Gastroesophageal sphincter (tissue), 4 donors: ENCODE measurements around the gene EPAS1. TPM values are rescaled to one million over a fixed set of nuclear protein-coding genes. Genes with fewer than 3 reads are reported as not detected.

Source experiments
- ATAC-seq: fragments of 150-250 bp; one replicate; pipeline ENCODE4 v1.9.1; 2016; ENCODE audit warnings: mild to moderate bottlenecking, moderate library complexity
- H3K27ac ChIP-seq, 4 donors: fragments of 200-600 bp; sonication (generic) in 3 of 4; 1 replicate in 3 of 4; 2 replicates in 1 of 4; pipeline ENCODE4 v1.5.1; 2016 to 2019
- H3K27me3 ChIP-seq: fragments of 200-600 bp; sonication (generic); one replicate; pipeline ENCODE4 v1.5.1; 2019
- H3K36me3 ChIP-seq, 2 donors: fragments of 200-600 bp; sonication (generic); one replicate each; pipeline ENCODE4 v1.5.1; 2019; ENCODE audit warnings: control low read depth in 1 of 2
- H3K4me1 ChIP-seq, 3 donors: fragments of 200-600 bp; sonication (generic); 1 replicate in 2 of 3; 2 replicates in 1 of 3; pipeline ENCODE4 v1.5.1; 2016 to 2019; ENCODE audit warnings: control low read depth in 2 of 3
- H3K4me3 ChIP-seq, 2 donors: fragments of 200-600 bp; sonication (generic); one replicate each; pipeline ENCODE4 v1.5.1; 2019; ENCODE audit warnings: mild to moderate bottlenecking in 1 of 2, moderate library complexity in 1 of 2
- H3K9me3 ChIP-seq, 3 donors: fragments of 200-600 bp; sonication (generic); one replicate each; pipeline ENCODE4 v1.5.1; 2017 to 2019; ENCODE audit warnings: control low read depth in 2 of 3
- CTCF ChIP-seq, 4 experiments: fragments of 200-600 bp in 2 of 4; fragments of 450-650 bp in 2 of 4; sonication (generic) in 1 of 4; IDR thresholded peaks; one replicate each; pipeline ENCODE4 v1.5.1; 2017 to 2019; ENCODE audit warnings: antibody characterized with exemption in 4 of 4, mild to moderate bottlenecking in 2 of 4, moderate library complexity in 2 of 4
- EP300 ChIP-seq: sonication (generic); formaldehyde crosslinking; IDR thresholded peaks from one replicate; pipeline ENCODE4 v1.6.1; 2017; ENCODE audit warnings: antibody characterized with exemption, mild to moderate bottlenecking
- POLR2A ChIP-seq, 2 donors: fragments of 450-650 bp; IDR thresholded peaks; one replicate each; pipeline ENCODE4 v1.6.1; 2017; ENCODE audit warnings: antibody characterized with exemption in 2 of 2, mild to moderate bottlenecking in 2 of 2, moderate library complexity in 1 of 2
- POLR2AphosphoS5 ChIP-seq: sonication (generic); formaldehyde crosslinking; IDR thresholded peaks from one replicate; pipeline ENCODE4 v1.6.1; 2017; ENCODE audit warnings: antibody characterized with exemption
- WGBS, 2 donors: methylation state at CpG; one replicate each; pipeline ENCODE4 v1.1.5; 2018; ENCODE audit warnings: low coverage in 1 of 2; 5-methylcytosine and 5-hydroxymethylcytosine counted together
- total RNA-seq, 4 donors: library from RNA; depleted of rRNA; stranded (reverse); fragments of >200 nt; gene quantifications; one replicate each; pipeline ENCODE4 v1.1.0, GENCODE V29; 2016

Gene EPAS1
- total RNA-seq, 4 donors from 2014 or later = 101 to 152 (median 131) TPM

GRCh38 chr2:46372475-46372874 is 75.3 kb downstream of the EPAS1 start:
- H3K9me3 ChIP-seq = peaks cover 0 to 3% (median 0%) of the 10 kb centered on the region in 3 donors
- TF ChIP-seq POLR2A (IDR thresholded peaks at IDR 0.05) = no peak
- no peak for TF ChIP-seq CTCF (IDR thresholded peaks at IDR 0.05)
- no peak for TF ChIP-seq EP300
- no peak for TF ChIP-seq POLR2AphosphoS5
- H3K36me3 ChIP-seq = peaks cover 0 to 93% of the 10 kb centered on the region in 2 donors
- H3K4me3 ChIP-seq = no peak overlapping the region
- H3K27ac ChIP-seq = no peak overlapping the region
- ATAC-seq = no peak
- 100% methylated on average over 1 to 2 of the region's 2 CpGs for whole genome bisulfite sequencing, 2 donors
- H3K4me1 ChIP-seq = peaks cover 0 to 13% (median 0%) of the 10 kb centered on the region in 3 donors
- no peaks in the 10 kb centered on the region for H3K27me3 ChIP-seq

GRCh38 chr2:46373238-46373637 is 76.0 kb downstream of the EPAS1 start:
- H3K27ac ChIP-seq = no peak overlapping the region
- no peaks in the 10 kb centered on the region for H3K27me3 ChIP-seq
- no peak for TF ChIP-seq POLR2A (IDR thresholded peaks at IDR 0.05)
- TF ChIP-seq POLR2AphosphoS5 = no peak
- no peak for TF ChIP-seq EP300
- TF ChIP-seq CTCF (IDR thresholded peaks at IDR 0.05) = no peak
- peaks cover 0 to 3% (median 0%) of the 10 kb centered on the region in 3 donors for H3K9me3 ChIP-seq
- ATAC-seq = no peak
- peaks cover 0 to 21% (median under 1%) of the 10 kb centered on the region in 3 donors for H3K4me1 ChIP-seq
- no peak overlapping the region for H3K4me3 ChIP-seq
- H3K36me3 ChIP-seq = peaks cover 0 to 94% of the 10 kb centered on the region in 2 donors
- WGBS, 2 donors = 89 to 100% methylated on average over 2 to 4 of the region's 4 CpGs

- H3K27me3 ChIP-seq = no peaks in the 10 kb centered on the region
- 93 to 100% methylated on average over 4 to 8 of the region's 12 CpGs for WGBS, 2 donors
- no peak overlapping the region for H3K4me3 ChIP-seq
- no peak for ATAC-seq
- no peak overlapping the region for H3K27ac ChIP-seq
- no peak for TF ChIP-seq EP300
- TF ChIP-seq POLR2AphosphoS5 = no peak
- peaks cover 0 to 45% (median 16%) of the 10 kb centered on the region in 3 donors for H3K4me1 ChIP-seq
- peaks cover 0 to 92% of the 10 kb centered on the region in 2 donors for H3K36me3 ChIP-seq
- H3K9me3 ChIP-seq = peaks cover 0 to 3% (median 0%) of the 10 kb centered on the region in 3 donors
These were observed 78.4 kb downstream of the EPAS1 start for GRCh38 chr2:46375566-46376125.

- no peak for ATAC-seq
- peak overlapping the region in 1 of 4 donors; percentile 48 for H3K27ac ChIP-seq
- no peaks in the 10 kb centered on the region for H3K27me3 ChIP-seq
- no peak overlapping the region for H3K4me3 ChIP-seq
- H3K4me1 ChIP-seq = peaks cover 0 to 55% (median 16%) of the 10 kb centered on the region in 3 donors
- TF ChIP-seq CTCF (IDR thresholded peaks at IDR 0.05) (no peak), POLR2AphosphoS5 (no peak), POLR2A (IDR thresholded peaks at IDR 0.05) (no peak), EP300 (no peak)
- peaks cover 0 to 92% of the 10 kb centered on the region in 2 donors for H3K36me3 ChIP-seq
- 83% methylated on average over 3 of the region's 7 CpGs; no CpG with 5 or more reads in 1 of the 2 donors for WGBS, 2 donors
- H3K9me3 ChIP-seq = peaks cover 0 to 3% (median 0%) of the 10 kb centered on the region in 3 donors
These were observed 79.4 kb downstream of the EPAS1 start for GRCh38 chr2:46376586-46376985.

- H3K4me3 ChIP-seq = no peak overlapping the region
- peaks cover 0 to 3% (median 0%) of the 10 kb centered on the region in 3 donors for H3K9me3 ChIP-seq
- H3K27me3 ChIP-seq = no peaks in the 10 kb centered on the region
- H3K4me1 ChIP-seq = peaks cover 0 to 58% (median 16%) of the 10 kb centered on the region in 3 donors
- WGBS, 2 donors = 82% methylated on average over 10 of the region's 12 CpGs; no CpG with 5 or more reads in 1 of the 2 donors
- H3K36me3 ChIP-seq = peaks cover 0 to 92% of the 10 kb centered on the region in 2 donors
- no peak for TF ChIP-seq POLR2A (IDR thresholded peaks at IDR 0.05)
- TF ChIP-seq CTCF (IDR thresholded peaks at IDR 0.05) = no peak
- TF ChIP-seq POLR2AphosphoS5 = no peak
- TF ChIP-seq EP300 = no peak
- no peak for ATAC-seq
- peak overlapping the region in 3 of 4 donors; percentile 31 to 55 (median 48) for H3K27ac ChIP-seq
These were observed 79.9 kb downstream of the EPAS1 start for GRCh38 chr2:46377101-46377581.
